ENCODE results near the gene RGS3.
"Not testable (repeated sequence)": the region's sequence is repeated elsewhere in the genome, so short reads cannot be mapped to it uniquely, and the experiment has no call there.

RGS3 gene

GRCh38 chr9:113635586-113635985 lies 172.1 kb downstream of the RGS3 start:
- DNase-seq (ENCODE audit: low read depth), result no peak

- DNase-seq (ENCODE audit: low read depth), result peak; percentile 63
Measured at GRCh38 chr9:113636165-113636564, 172.6 kb downstream of the RGS3 start.

- no peak for DNase-seq (ENCODE audit: low read depth)
Measured at GRCh38 chr9:113636693-113637092, 173.2 kb downstream of the RGS3 start.

GRCh38 chr9:113638490-113638889 lies 175.0 kb downstream of the RGS3 start:
- DNase-seq (ENCODE audit: low read depth), result no peak

GRCh38 chr9:113638897-113639296 lies 175.4 kb downstream of the RGS3 start:
- no peak for DNase-seq (ENCODE audit: low read depth)

GRCh38 chr9:113639411-113639970 lies 176.0 kb downstream of the RGS3 start:
- not testable (repeated sequence) for DNase-seq (ENCODE audit: low read depth)

- DNase-seq (ENCODE audit: low read depth), result no peak
Measured at GRCh38 chr9:113640418-113640817, 176.9 kb downstream of the RGS3 start.

GRCh38 chr9:113641100-113641885 lies 177.8 kb downstream of the RGS3 start:
- DNase-seq (ENCODE audit: low read depth), result no peak

GRCh38 chr9:113644321-113644720 lies 180.8 kb downstream of the RGS3 start:
- no peak for DNase-seq (ENCODE audit: low read depth)

- DNase-seq (ENCODE audit: low read depth), result no peak
Measured at GRCh38 chr9:113645227-113645977, 181.9 kb downstream of the RGS3 start.

GRCh38 chr9:113645978-113646253 lies 182.4 kb downstream of the RGS3 start:
- no peak for DNase-seq (ENCODE audit: low read depth)

GRCh38 chr9:113646491-113646890 lies 183.0 kb downstream of the RGS3 start:
- DNase-seq (ENCODE audit: low read depth), result no peak

Measured in fibroblast of gingiva (primary cell).